Glutamatergic neuron (in vitro differentiated cells): Measurements from ENCODE around the gene MT1X. TPM values are rescaled to one million over a fixed set of nuclear protein-coding genes. Genes with fewer than 3 reads are reported as not detected.
A peak's percentile ranks its signal among the peaks of the same experiment; 100 is the strongest.

Source experiments
- DNase-seq: peaks from one replicate; pipeline ENCODE4 v3.0.0; 2022
- H3K27ac Mint-ChIP-seq: one replicate; pipeline ENCODE4 v1.8.0; 2020; ENCODE audit warnings: mild to moderate bottlenecking, mixed read lengths, inconsistent platforms; ENCODE audit not compliant: unreplicated experiment
- H3K27me3 Mint-ChIP-seq: one replicate; pipeline ENCODE4 v1.8.0; 2020; ENCODE audit warnings: mild to moderate bottlenecking, moderate library complexity, mixed read lengths, inconsistent platforms; ENCODE audit not compliant: unreplicated experiment
- H3K36me3 Mint-ChIP-seq: one replicate; pipeline ENCODE4 v1.8.0; 2020; ENCODE audit warnings: mild to moderate bottlenecking, mixed read lengths, inconsistent platforms; ENCODE audit not compliant: unreplicated experiment
- H3K4me1 Mint-ChIP-seq: one replicate; pipeline ENCODE4 v1.8.0; 2020; ENCODE audit warnings: mild to moderate bottlenecking, low read depth, mixed read lengths, inconsistent platforms; ENCODE audit not compliant: unreplicated experiment
- H3K4me3 Mint-ChIP-seq: one replicate; pipeline ENCODE4 v1.8.0; 2020; ENCODE audit warnings: mild to moderate bottlenecking, mixed read lengths, inconsistent platforms; ENCODE audit not compliant: unreplicated experiment
- H3K9me3 Mint-ChIP-seq: one replicate; pipeline ENCODE4 v1.8.0; 2020; ENCODE audit warnings: mild to moderate bottlenecking, moderate library complexity, mixed read lengths, inconsistent platforms; ENCODE audit not compliant: unreplicated experiment
- total RNA-seq: library from RNA; stranded (reverse); fragmentation: NEBNext Ultra II Directional; extraction: Animal tissue kit (Norgen Biotek cat#: 25700); gene quantifications from one replicate; pipeline ENCODE4 v1.2.1, GENCODE V29; 2021; ENCODE audit not compliant: unreplicated experiment
- TF ChIP-seq, protein P1 (sequence below): fragments of 200-600 bp; sonication (generic); IDR thresholded peaks from one replicate; pipeline ENCODE4 v1.5.0; 2021; ENCODE audit not compliant: partially characterized antibody, unreplicated experiment

Gene MT1X
- total RNA-seq, 1 donor from 2014 or later: 9.5 TPM

GRCh38 chr16:56635441-56635967, 46.8 kb upstream of the MT1X start:
- H3K27ac Mint-ChIP-seq: no peak overlapping the region
- peaks cover 41% of the 10 kb centered on the region for H3K27me3 Mint-ChIP-seq
- H3K4me1 Mint-ChIP-seq: peaks cover 14% of the 10 kb centered on the region
- no peak for DNase-seq
- TF ChIP-seq, protein P1, sequence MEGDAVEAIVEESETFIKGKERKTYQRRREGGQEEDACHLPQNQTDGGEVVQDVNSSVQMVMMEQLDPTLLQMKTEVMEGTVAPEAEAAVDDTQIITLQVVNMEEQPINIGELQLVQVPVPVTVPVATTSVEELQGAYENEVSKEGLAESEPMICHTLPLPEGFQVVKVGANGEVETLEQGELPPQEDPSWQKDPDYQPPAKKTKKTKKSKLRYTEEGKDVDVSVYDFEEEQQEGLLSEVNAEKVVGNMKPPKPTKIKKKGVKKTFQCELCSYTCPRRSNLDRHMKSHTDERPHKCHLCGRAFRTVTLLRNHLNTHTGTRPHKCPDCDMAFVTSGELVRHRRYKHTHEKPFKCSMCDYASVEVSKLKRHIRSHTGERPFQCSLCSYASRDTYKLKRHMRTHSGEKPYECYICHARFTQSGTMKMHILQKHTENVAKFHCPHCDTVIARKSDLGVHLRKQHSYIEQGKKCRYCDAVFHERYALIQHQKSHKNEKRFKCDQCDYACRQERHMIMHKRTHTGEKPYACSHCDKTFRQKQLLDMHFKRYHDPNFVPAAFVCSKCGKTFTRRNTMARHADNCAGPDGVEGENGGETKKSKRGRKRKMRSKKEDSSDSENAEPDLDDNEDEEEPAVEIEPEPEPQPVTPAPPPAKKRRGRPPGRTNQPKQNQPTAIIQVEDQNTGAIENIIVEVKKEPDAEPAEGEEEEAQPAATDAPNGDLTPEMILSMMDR: no peak
- H3K36me3 Mint-ChIP-seq: no peaks in the 10 kb centered on the region
- H3K9me3 Mint-ChIP-seq: peaks cover 9% of the 10 kb centered on the region
- no peak overlapping the region for H3K4me3 Mint-ChIP-seq

DNA sequence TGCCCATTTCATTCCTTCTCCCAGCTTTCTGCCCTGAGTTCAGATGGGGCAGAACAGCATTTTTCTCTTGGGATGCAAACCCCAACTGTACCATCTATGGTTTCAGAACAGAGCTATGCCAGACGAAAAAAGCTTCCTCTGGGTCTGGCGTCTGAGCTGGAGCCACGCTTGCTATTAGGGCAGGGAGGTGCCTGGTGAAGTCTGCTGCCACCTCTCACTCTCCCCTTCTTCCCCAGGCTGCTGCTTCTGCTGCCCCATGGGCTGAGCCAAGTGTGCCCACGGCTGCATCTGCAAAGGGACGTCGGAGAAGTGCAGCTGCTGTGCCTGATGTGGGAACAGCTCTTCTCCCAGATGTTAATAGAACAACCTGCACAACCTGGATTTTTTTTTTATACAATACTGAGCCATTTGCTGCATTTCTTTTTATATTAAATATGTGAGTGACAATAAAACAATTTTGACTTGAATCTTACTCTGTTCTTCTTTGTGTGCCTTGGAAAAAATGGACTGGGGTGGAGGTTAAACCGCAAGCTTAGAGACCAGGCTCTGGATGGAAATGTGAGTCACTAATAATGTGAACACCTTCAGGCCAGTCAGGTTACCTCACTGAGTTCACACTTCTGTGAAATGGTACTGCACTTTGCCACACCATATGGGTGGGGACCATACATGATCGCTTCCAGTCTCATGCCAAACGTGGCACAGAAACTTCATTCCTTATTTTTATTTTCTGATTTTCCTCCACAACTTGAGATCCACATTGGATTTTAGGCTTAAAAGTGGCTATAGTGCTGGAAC, 45.5 kb upstream of the MT1X start:
- H3K4me3 Mint-ChIP-seq: no peak overlapping the region

GRCh38 chr16:56637814-56638750, 44.2 kb upstream of the MT1X start, which contains the start of gene MT1A:
TSS of gene MT1A (plus strand) at chr16:56638666. CDS start at chr16:56638739, 73 bp downstream.
- peaks cover 5% of the 10 kb centered on the region for H3K9me3 Mint-ChIP-seq
- peaks cover 52% of the 10 kb centered on the region for H3K27me3 Mint-ChIP-seq
- no peak within 1 kb of the TSS for H3K27ac Mint-ChIP-seq
- peak within 1 kb of the TSS; percentile 85 for H3K4me3 Mint-ChIP-seq
- TF ChIP-seq, protein P1: no peak
- H3K36me3 Mint-ChIP-seq: no peaks in the 10 kb centered on the region
- peaks cover 8% of the 10 kb centered on the region for H3K4me1 Mint-ChIP-seq
- DNase-seq: peak; percentile 66

More for the DNA sequence above, 45.5 kb upstream of the MT1X start:
- TF ChIP-seq, protein P1: no peak
- Mint-ChIP-seq H3K27ac (no peak overlapping the region), H3K36me3 (no peaks in the 10 kb centered on the region), H3K4me1 (peaks cover 13% of the 10 kb centered on the region), H3K27me3 (peaks cover 48% of the 10 kb centered on the region), H3K9me3 (peaks cover 5% of the 10 kb centered on the region)
- DNase-seq: no peak

DNA sequence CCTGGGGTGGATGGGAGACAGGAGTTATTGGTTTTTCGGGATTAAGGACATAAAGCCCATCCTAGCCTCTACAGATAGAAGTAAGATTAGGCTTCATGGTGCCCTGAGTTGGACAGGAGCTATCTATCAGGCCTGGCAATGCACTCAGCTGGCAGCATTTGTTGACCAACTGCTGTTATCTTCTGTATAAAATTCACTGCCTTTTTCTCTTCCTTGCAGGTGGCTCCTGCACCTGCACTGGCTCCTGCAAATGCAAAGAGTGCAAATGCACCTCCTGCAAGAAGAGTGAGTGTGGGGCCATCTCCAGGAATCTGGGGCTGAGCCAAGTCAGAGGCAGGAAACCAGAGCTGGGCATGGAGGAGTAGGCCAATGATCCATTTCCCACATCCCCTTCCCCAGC, 43.2 kb upstream of the MT1X start:
- Mint-ChIP-seq H3K36me3 (no peaks in the 10 kb centered on the region), H3K27ac (no peak overlapping the region), H3K9me3 (peaks cover 6% of the 10 kb centered on the region), H3K4me3 (no peak overlapping the region), H3K4me1 (peaks cover 8% of the 10 kb centered on the region), H3K27me3 (peaks cover 49% of the 10 kb centered on the region)
- TF ChIP-seq, protein P1: no peak
- no peak for DNase-seq
